ENCODE data around the gene NPFFR1.
"Not testable (repeated sequence)": the region's sequence is repeated elsewhere in the genome, so short reads cannot be mapped to it uniquely, and the experiment has no call there.

The NPFFR1 gene

DNA sequence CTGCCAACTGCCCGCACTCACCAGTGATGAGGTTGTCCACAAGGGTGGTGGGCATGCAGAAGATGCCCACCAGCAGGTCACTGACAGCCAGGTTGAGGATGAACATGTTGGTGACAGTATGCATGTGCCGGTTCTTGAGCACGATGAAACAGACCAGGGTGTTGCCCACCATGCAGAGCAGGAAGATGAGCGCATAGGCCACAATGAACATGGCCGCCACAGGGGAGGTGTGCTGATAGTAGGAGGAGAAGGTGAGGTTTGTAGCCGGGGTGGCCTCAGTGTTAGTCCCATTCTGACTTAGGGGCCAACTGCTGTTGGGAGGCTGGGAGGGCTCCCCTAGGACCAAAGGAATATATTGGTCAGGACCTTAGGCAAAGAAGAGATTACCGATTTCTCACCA lies 17.7 kb downstream of the NPFFR1 start:
- TF ChIP-seq, protein P1, sequence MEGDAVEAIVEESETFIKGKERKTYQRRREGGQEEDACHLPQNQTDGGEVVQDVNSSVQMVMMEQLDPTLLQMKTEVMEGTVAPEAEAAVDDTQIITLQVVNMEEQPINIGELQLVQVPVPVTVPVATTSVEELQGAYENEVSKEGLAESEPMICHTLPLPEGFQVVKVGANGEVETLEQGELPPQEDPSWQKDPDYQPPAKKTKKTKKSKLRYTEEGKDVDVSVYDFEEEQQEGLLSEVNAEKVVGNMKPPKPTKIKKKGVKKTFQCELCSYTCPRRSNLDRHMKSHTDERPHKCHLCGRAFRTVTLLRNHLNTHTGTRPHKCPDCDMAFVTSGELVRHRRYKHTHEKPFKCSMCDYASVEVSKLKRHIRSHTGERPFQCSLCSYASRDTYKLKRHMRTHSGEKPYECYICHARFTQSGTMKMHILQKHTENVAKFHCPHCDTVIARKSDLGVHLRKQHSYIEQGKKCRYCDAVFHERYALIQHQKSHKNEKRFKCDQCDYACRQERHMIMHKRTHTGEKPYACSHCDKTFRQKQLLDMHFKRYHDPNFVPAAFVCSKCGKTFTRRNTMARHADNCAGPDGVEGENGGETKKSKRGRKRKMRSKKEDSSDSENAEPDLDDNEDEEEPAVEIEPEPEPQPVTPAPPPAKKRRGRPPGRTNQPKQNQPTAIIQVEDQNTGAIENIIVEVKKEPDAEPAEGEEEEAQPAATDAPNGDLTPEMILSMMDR (conservative IDR thresholded peaks at IDR 0.05; ENCODE audit: control insufficient read depth, insufficient read depth, low read depth, low read length), result no peak
- DNase-seq (ENCODE audit: low read depth), result no peak
- H3K4me3 ChIP-seq (ENCODE audit: control insufficient read depth, low read depth, low read length), result no peak overlapping the region

DNA sequence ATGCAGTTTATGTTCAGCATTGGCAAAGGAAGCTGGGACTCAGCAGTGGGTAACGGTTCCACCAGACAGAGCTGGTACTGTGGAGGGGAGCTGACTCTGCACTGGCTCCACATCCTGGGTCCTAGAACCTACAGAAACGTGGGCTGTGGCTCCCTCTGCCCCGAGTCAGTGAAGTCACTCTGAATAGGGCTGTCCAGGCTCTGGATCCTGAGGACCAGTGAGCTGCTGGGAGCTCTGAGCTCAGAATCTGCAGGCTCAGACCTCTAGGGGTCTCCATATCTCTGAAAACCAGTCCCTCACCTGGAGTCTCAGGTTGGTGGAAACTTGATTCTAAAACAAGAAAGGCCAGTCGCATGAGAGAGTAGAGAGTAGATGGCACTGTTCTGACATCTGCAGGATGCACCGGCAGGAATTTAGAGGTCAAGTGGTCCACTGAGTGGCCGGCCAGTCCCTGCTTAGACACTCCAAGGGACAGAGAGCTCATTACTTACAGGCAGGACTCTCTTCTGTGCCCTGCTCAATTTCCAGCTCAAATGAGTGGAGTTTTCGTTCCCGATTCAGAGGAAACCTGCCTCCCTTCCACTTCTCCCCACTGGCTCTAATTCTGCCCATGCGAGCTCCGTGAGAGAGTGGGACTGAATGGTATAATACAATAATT lies 18.6 kb downstream of the NPFFR1 start:
- H3K4me3 ChIP-seq (ENCODE audit: control insufficient read depth, low read depth, low read length), result no peak overlapping the region
- DNase-seq (ENCODE audit: low read depth), result no peak

DNA sequence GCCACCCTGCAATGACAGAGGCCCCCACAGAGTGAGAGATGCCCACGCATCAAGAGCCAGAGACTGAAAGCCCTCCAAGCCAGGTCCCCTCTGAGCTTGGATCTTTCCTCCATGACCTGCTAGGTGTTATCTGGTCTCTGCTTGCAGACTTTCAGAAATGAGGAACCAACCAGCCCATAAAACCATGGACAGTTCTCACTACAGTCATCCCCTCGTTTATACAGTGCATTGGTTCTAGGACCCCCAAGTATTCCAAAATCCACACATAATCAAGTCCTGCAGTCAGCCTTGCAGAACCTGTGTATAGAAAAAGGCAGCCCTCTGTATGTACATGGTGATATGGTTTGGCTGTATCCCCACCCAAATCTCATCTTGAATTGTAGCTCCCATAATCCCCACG lies 23.1 kb downstream of the NPFFR1 start:
- DNase-seq (ENCODE audit: low read depth), result no peak
- H3K4me3 ChIP-seq (ENCODE audit: control insufficient read depth, low read depth, low read length), result no peak overlapping the region
- TF ChIP-seq, protein P1 (conservative IDR thresholded peaks at IDR 0.05; ENCODE audit: control insufficient read depth, insufficient read depth, low read depth, low read length), result no peak

More for the DNA sequence above, 18.6 kb downstream of the NPFFR1 start:
- TF ChIP-seq, protein P1 (conservative IDR thresholded peaks at IDR 0.05; ENCODE audit: control insufficient read depth, insufficient read depth, low read depth, low read length), result no peak

DNA sequence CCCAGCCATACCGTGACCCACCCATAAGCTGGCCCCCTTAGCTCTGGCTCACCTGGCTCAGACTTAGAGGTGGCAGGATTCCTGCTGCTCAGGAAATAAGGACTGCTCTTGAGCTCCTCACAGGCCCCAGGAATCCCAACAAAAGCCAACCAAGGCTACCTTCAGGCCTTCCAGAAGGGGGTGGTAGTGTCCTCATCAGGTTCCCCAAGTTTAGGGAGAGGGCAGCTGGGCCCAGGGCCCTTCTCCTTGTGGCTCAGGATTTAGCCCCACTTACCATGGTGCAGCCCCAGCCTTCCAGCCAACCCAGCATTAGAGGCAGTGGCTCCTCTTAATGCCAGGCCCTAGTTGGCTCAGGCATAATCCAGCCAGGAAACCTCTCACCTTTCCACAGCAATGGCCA lies 23.5 kb downstream of the NPFFR1 start:
- no peak for DNase-seq (ENCODE audit: low read depth)
- TF ChIP-seq, protein P1 (conservative IDR thresholded peaks at IDR 0.05; ENCODE audit: control insufficient read depth, insufficient read depth, low read depth, low read length), result no peak
- H3K4me3 ChIP-seq (ENCODE audit: control insufficient read depth, low read depth, low read length), result no peak overlapping the region

DNA sequence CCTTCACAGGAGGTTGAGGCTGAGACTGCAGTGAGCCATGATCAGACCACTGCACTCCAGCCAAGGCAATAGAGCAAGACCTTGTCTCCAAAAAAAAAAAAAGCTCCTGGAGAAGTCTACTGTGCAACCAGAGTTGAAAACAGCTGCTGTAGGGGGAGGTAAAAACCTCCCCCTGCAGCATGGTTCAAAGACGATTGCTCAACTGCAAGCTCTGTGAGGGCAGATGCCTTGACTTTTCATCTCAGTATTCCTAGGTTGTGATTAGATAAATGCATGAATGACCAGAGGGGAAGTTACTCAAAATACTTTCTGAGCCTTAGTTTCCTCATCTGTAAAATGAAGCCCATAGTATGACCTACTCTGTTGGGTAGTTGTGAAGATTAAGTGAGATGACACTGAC lies 25.6 kb downstream of the NPFFR1 start:
- H3K4me3 ChIP-seq (ENCODE audit: control insufficient read depth, low read depth, low read length), result no peak overlapping the region
- no peak for DNase-seq (ENCODE audit: low read depth)
- TF ChIP-seq, protein P1 (conservative IDR thresholded peaks at IDR 0.05; ENCODE audit: control insufficient read depth, insufficient read depth, low read depth, low read length), result no peak

DNA sequence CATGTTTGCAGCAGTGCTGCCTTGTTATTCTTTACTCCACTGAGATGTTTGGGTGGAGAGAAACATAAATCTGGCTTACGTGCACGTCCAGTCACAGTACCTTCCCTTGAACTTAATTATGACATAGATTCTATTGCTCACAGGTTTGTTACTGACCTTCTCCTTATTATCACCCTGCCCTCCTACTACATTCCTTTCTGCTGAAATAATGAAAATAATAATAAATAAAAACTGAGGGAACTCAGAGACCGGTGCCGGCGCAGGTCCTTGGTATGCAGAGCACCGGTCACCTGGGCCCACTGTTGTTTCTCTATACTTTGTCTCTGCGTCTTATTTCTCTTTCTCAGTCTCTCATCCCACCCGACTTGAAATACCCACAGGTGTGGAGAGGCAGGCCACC lies 26.0 kb downstream of the NPFFR1 start:
- not testable (repeated sequence) for DNase-seq (ENCODE audit: low read depth); H3K4me3 ChIP-seq (ENCODE audit: control insufficient read depth, low read depth, low read length)

DNA sequence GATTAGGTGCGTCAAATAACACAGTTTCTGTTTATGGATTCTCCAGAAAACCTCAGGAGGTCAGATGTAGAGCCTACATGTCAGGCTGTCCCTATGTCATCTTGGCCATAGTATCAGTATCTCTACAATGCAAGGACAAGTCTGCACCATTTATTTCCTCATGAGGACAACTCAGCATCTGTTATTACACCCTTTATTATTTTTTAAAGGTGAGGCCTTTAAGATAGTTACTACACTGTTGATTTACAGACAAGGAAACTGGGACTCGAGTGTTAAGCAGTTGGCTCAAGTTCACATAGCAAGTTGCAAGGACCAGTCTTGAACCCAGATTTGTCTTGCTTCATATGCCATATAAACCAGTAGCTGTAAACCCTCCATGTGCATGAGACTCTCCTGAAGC lies 27.3 kb downstream of the NPFFR1 start:
- H3K4me3 ChIP-seq (ENCODE audit: control insufficient read depth, low read depth, low read length), result no peak overlapping the region
- DNase-seq (ENCODE audit: low read depth), result no peak
- TF ChIP-seq, protein P1 (conservative IDR thresholded peaks at IDR 0.05; ENCODE audit: control insufficient read depth, insufficient read depth, low read depth, low read length), result no peak

Measured in fibroblast of mammary gland (primary cell).